ENCODE results near the gene OR4D11. TPM values are rescaled to one million over a fixed set of nuclear protein-coding genes. Genes with fewer than 3 reads are reported as not detected.

The OR4D11 gene
- total RNA-seq, 1 donor from 2014 or later: not detected

DNA sequence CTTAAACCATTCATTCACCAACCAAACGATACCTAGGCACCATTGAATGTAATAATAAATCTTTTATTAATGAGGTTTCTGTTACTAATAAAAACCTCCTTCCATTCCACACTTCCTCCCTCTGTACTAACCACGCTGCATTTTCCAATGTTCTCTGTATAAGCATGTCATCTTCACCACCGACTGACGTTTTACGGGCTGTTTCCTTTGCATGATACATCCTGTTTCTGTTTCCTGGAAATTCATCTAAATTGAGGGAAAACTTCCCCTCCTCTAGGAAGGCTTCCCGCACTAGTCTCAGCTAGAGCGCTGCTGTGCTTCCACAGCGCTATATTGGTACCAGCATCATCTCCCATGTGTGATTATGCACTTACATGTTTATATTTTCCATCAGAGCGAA lies 28.2 kb upstream of the OR4D11 start:
- Mint-ChIP-seq H3K27ac (ENCODE audit: unreplicated experiment) (no peak overlapping the region), H3K4me3 (ENCODE audit: unreplicated experiment) (no peak overlapping the region), H3K4me1 (ENCODE audit: low read depth, unreplicated experiment) (no peaks in the 10 kb centered on the region), H3K9me3 (ENCODE audit: unreplicated experiment) (no peaks in the 10 kb centered on the region), H3K27me3 (ENCODE audit: unreplicated experiment) (peaks cover 2% of the 10 kb centered on the region), H3K36me3 (ENCODE audit: unreplicated experiment) (no peaks in the 10 kb centered on the region)
- TF ChIP-seq CTCF (IDR thresholded peaks at IDR 0.05; ENCODE audit: partially characterized antibody, unreplicated experiment): no peak
- DNase-seq: no peak

DNA sequence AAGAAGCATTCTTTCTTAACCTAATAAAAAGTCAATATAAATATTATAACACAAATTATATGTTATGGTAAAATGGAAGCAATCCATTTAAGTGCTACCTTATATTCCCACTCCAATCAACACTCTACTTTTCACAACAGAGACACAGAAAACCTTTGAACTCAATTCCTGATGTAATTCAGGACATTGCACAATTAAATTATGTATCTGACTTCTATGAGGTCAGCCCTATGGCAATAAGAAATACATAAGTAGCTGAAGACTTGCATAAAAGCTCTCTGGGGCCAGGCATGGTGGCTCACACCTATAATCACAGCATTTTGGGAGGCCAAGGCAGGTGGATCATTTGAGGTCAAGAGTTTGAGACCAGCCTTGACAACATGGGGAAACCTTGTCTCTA lies 23.5 kb upstream of the OR4D11 start:
- no peak for DNase-seq
- Mint-ChIP-seq H3K36me3 (ENCODE audit: unreplicated experiment) (no peaks in the 10 kb centered on the region), H3K4me1 (ENCODE audit: low read depth, unreplicated experiment) (no peaks in the 10 kb centered on the region), H3K27ac (ENCODE audit: unreplicated experiment) (no peak overlapping the region), H3K4me3 (ENCODE audit: unreplicated experiment) (no peak overlapping the region), H3K27me3 (ENCODE audit: unreplicated experiment) (peaks cover 2% of the 10 kb centered on the region), H3K9me3 (ENCODE audit: unreplicated experiment) (no peaks in the 10 kb centered on the region)
- TF ChIP-seq CTCF (IDR thresholded peaks at IDR 0.05; ENCODE audit: partially characterized antibody, unreplicated experiment): no peak

DNA sequence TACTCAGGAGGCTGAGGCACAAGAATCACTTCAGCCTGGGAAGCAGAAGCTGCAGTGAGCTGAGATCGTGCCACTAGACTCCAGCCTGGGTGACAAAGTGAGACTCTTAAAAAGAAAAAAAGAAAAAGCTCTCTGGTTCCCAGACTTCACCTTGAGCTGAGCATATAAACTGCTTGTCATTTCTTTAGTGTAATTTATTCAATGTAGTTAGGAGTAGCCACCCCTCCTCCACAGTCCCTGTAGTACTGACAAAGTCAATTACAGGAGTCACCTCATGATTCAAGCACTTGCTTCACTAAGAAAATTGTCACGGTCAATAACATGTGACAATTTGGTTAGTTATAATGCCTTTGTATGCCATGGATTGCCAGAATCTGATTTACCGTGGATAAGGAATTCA lies 23.0 kb upstream of the OR4D11 start:
- no peak for DNase-seq
- no peak for TF ChIP-seq CTCF (IDR thresholded peaks at IDR 0.05; ENCODE audit: partially characterized antibody, unreplicated experiment)
- Mint-ChIP-seq H3K36me3 (ENCODE audit: unreplicated experiment) (no peaks in the 10 kb centered on the region), H3K27ac (ENCODE audit: unreplicated experiment) (no peak overlapping the region), H3K27me3 (ENCODE audit: unreplicated experiment) (peaks cover 2% of the 10 kb centered on the region), H3K9me3 (ENCODE audit: unreplicated experiment) (no peaks in the 10 kb centered on the region), H3K4me3 (ENCODE audit: unreplicated experiment) (no peak overlapping the region), H3K4me1 (ENCODE audit: low read depth, unreplicated experiment) (no peaks in the 10 kb centered on the region)

- H3K36me3 Mint-ChIP-seq (ENCODE audit: unreplicated experiment): no peaks in the 10 kb centered on the region
- no peak overlapping the region for H3K4me3 Mint-ChIP-seq (ENCODE audit: unreplicated experiment)
- no peaks in the 10 kb centered on the region for H3K4me1 Mint-ChIP-seq (ENCODE audit: low read depth, unreplicated experiment)
- DNase-seq: no peak
- no peak overlapping the region for H3K27ac Mint-ChIP-seq (ENCODE audit: unreplicated experiment)
- H3K27me3 Mint-ChIP-seq (ENCODE audit: unreplicated experiment): peaks cover 6% of the 10 kb centered on the region
- TF ChIP-seq CTCF (IDR thresholded peaks at IDR 0.05; ENCODE audit: partially characterized antibody, unreplicated experiment): no peak
- H3K9me3 Mint-ChIP-seq (ENCODE audit: unreplicated experiment): no peaks in the 10 kb centered on the region
Measured at GRCh38 chr11:59501931-59502330, 1.4 kb upstream of the OR4D11 start.

- H3K4me3 Mint-ChIP-seq (ENCODE audit: unreplicated experiment): no peak within 1 kb of the TSS
Measured at GRCh38 chr11:59510941-59511589, 7.7 kb downstream of the OR4D11 start, which contains the start of gene OR4D9. Gene OR4D9, plus strand, starts transcription at chr11:59511539. Its CDS starts 3,374 bp downstream, at chr11:59514913.

More at GRCh38 chr11:59510941-59511589, 7.7 kb downstream of the OR4D11 start, which contains the start of gene OR4D9:
- H3K27me3 Mint-ChIP-seq (ENCODE audit: unreplicated experiment): peaks cover 2% of the 10 kb centered on the region
- no peak for DNase-seq
- no peak for TF ChIP-seq CTCF (IDR thresholded peaks at IDR 0.05; ENCODE audit: partially characterized antibody, unreplicated experiment)
- H3K4me1 Mint-ChIP-seq (ENCODE audit: low read depth, unreplicated experiment): no peaks in the 10 kb centered on the region
- no peaks in the 10 kb centered on the region for H3K9me3 Mint-ChIP-seq (ENCODE audit: unreplicated experiment)
- H3K36me3 Mint-ChIP-seq (ENCODE audit: unreplicated experiment): no peaks in the 10 kb centered on the region
- H3K27ac Mint-ChIP-seq (ENCODE audit: unreplicated experiment): no peak within 1 kb of the TSS
